MM.1S (cell line): ENCODE results near the gene PRKCA.

Source experiments
- EZH2 ChIP-seq: fragments of 300-600 bp; sonication (generic); optimal IDR thresholded peaks from 2 replicates; pipeline ENCODE3; 2017; ENCODE audit warnings: low read depth, mild to moderate bottlenecking, antibody characterized with exemption, low read length, mixed read lengths
- EZH2phosphoT487 ChIP-seq: fragments of 300-600 bp; sonication (generic); IDR thresholded peaks from 2 replicates; pipeline ENCODE4 v1.6.1; 2018; ENCODE audit warnings: antibody characterized with exemption, low read length
- TF ChIP-seq, protein P1 (sequence below): fragments of 300-600 bp; sonication (generic); IDR thresholded peaks from 2 replicates; pipeline ENCODE4 v1.5.1; 2016; ENCODE audit warnings: antibody characterized with exemption, low read length, mixed read lengths

DNA sequence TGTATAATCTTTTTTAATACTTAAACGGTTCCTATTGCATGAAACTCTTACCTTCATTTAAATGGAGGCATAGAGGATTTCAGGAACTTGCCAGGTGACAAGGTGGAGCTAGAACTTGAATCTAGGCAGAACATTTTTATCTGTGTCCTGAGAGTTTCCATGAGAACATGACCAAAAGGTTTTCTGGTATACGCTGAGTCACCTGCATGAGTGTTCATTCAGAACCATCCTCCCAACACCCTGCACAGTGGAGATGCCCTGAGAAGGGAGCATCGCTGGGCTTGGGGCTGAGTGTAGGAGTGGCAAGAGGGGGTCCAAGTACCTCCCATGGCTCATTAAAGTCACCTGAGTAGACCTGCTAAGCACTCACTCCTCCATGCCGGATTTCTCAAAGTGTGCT is 362.8 kb downstream of the PRKCA start:
- TF ChIP-seq, protein P1, sequence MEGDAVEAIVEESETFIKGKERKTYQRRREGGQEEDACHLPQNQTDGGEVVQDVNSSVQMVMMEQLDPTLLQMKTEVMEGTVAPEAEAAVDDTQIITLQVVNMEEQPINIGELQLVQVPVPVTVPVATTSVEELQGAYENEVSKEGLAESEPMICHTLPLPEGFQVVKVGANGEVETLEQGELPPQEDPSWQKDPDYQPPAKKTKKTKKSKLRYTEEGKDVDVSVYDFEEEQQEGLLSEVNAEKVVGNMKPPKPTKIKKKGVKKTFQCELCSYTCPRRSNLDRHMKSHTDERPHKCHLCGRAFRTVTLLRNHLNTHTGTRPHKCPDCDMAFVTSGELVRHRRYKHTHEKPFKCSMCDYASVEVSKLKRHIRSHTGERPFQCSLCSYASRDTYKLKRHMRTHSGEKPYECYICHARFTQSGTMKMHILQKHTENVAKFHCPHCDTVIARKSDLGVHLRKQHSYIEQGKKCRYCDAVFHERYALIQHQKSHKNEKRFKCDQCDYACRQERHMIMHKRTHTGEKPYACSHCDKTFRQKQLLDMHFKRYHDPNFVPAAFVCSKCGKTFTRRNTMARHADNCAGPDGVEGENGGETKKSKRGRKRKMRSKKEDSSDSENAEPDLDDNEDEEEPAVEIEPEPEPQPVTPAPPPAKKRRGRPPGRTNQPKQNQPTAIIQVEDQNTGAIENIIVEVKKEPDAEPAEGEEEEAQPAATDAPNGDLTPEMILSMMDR, result no peak
- TF ChIP-seq EZH2, result no peak
- TF ChIP-seq EZH2phosphoT487, result no peak
